Fibroblast of mammary gland (primary cell): ENCODE measurements around the gene RBMS3.
"Not testable (repeated sequence)": the region's sequence is repeated elsewhere in the genome, so short reads cannot be mapped to it uniquely, and the experiment has no call there.

Experiments
- DNase-seq: peaks from one replicate; pipeline ENCODE4 v3.0.0-alpha.2; 2010; ENCODE audit warnings: low read depth
- H3K4me3 ChIP-seq: 2 replicates; pipeline ENCODE4 v1.5.1; 2011; ENCODE audit warnings: low read depth, mild to moderate bottlenecking, low read length, moderate library complexity; ENCODE audit not compliant: control insufficient read depth
- CTCF ChIP-seq: conservative IDR thresholded peaks from 2 replicates; pipeline ENCODE4 v1.5.1; 2011; ENCODE audit warnings: low read depth, low read length, inconsistent platforms; ENCODE audit not compliant: control insufficient read depth, insufficient read depth

RBMS3 gene

GRCh38 chr3:30044515-30044914, 763.6 kb downstream of the RBMS3 start:
- DNase-seq: no peak
- H3K4me3 ChIP-seq: no peak overlapping the region
- no peak for TF ChIP-seq CTCF

- H3K4me3 ChIP-seq: no peak overlapping the region
- no peak for TF ChIP-seq CTCF
- no peak for DNase-seq
Measured at GRCh38 chr3:30048431-30048830, 767.6 kb downstream of the RBMS3 start.

- not testable (repeated sequence) for H3K4me3 ChIP-seq, DNase-seq
Measured at GRCh38 chr3:30050116-30050515, 769.2 kb downstream of the RBMS3 start.

- no peak for DNase-seq
- H3K4me3 ChIP-seq: no peak overlapping the region
- TF ChIP-seq CTCF: no peak
Measured at GRCh38 chr3:30059240-30059639, 778.4 kb downstream of the RBMS3 start.
